ENCODE data around the gene MTCL1. TPM values are rescaled to one million over a fixed set of nuclear protein-coding genes. Genes with fewer than 3 reads are reported as not detected.

MTCL1 gene
- total RNA-seq: 14.6 TPM

- ATAC-seq (no peak), DNase-seq (ENCODE audit: low spot score) (peak; percentile 65)
- intact Hi-C loops (cut with DNase I): no loop called here
Observed at GRCh38 chr18:8705238-8705960, at the start of gene MTCL1. MTCL1 (plus strand) TSS chr18:8705556; CDS start chr18:8705661, 105 bp downstream.

DNA sequence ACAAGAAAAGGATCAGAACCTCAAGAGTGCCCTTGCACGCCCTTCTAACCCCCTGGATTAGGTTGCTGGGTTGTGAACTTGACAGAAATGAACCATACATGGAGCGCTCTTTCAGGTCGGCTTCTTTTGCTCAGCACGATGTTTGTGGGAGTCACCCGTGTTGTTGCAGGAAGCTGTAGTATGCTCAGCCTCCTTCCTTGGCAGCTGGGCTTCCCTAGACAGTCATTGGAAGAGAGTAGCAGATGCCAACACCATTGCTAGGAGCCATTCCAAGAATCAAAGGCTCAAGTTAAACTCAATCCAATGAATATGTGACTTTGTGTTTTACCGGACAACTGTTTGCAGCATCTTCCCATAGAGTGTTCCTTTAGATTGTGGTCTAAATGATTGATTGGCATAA, 49.1 kb upstream of the MTCL1 start:
- intact Hi-C loops (cut with DNase I): loop anchor here (10.0 kb wide), 1 partner anchor 329 kb away; no protein-coding TSS in a partner anchor
- ATAC-seq (no peak), DNase-seq (ENCODE audit: low spot score) (no peak)

DNA sequence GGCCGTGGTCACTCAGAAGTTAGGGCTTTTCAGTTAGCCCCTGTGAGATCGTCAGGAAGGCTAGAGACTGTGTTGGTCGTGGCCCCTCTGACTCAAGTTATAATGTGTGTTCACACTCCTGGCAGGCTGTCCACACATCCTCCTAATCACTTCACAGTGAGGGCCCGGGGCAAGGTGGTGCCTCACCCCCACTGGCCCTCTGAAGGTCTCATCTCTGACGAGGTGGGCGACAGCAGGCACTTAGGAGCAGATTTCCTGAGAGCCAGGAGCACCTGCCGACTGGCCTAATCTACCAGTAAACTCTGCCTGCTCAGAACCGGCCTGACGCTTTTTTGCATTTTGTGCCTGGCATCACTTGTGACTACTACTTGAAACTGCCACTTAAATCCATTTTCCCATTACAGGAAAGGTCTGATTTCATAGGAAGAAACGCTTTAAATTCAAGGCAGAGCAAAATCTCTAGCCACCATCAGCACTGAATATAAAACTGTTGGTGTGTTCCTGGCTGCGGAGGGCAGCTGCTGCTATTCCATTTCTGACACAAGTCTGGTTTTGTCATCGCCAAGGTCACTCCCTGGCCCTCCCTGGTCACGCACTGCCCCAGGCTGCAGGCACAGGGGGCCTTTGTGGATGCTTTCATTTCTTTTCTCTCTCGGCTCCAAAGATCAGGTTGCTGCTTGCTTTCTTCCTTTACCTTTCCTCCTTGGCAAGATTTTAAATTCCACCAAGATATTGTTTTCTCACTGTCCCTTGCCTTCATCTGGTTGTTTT, 48.1 kb upstream of the MTCL1 start:
- DNase-seq (ENCODE audit: low spot score): no peak
- intact Hi-C loops (cut with DNase I): loop anchor here (10.0 kb wide), 1 partner anchor 328 kb away; no protein-coding TSS in a partner anchor
- ATAC-seq: no peak

GRCh38 chr18:8657873-8658470, 47.4 kb upstream of the MTCL1 start:
- ATAC-seq: no peak
- DNase-seq (ENCODE audit: low spot score): no peak
- intact Hi-C loops (cut with DNase I): loop anchor here (10.0 kb wide), 1 partner anchor 327 kb away; no protein-coding TSS in a partner anchor

GRCh38 chr18:8658858-8659485, 46.4 kb upstream of the MTCL1 start:
- intact Hi-C loops (cut with DNase I): loop anchor here (10.0 kb wide), 1 partner anchor 326 kb away; no protein-coding TSS in a partner anchor
- ATAC-seq (no peak), DNase-seq (ENCODE audit: low spot score) (no peak)

DNA sequence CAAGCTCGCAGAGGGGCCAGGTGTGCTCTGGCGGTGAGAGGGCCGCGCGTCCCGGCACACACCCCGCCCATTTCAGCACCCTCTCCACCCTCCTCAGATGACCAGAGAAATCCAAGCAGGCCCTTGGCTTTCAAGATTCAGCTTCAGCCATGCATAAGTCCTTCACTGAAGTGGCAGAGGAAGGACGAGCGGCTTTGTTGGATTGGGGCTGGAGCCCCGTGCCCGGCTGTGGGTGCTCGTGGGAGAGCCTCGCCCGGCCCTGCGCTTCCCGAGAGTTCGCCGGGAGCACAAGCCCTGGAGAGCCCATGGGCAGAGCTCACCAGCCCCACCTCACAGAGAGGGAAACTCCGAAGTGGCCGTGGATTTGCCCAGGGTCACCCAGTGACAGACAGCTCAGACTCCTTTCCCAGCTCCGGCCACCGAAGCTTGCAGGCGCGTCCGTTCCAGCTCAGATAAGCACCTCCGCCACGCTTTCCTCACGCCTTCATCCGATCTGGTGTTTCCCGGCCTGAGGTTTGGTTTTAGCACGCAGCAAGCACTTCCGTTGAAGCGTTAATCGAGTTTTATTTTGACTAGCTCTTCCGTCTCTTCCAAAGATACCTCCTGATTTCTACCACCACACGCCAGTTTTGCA, 45.6 kb upstream of the MTCL1 start:
- intact Hi-C loops (cut with DNase I): loop anchor here (10.0 kb wide), 1 partner anchor 325 kb away; no protein-coding TSS in a partner anchor

DNA sequence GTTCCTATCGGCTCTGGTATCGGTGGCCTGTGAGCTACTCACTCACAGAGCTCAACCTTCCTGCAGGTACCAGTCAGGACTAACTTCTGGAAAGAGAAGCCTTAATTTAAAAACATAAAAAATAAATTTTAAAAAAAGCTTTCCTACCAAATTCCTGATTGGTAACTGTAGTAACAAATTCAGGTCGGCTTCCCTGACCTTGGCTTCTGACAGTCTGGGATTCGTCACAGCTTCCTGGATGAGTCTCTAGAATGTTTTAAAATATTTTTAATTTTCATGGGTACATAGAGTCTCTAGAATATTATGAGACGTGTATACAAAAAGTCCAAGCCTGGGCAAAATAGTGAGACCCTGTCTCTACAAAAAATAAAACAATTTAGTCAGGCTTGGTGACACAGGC, 45.0 kb upstream of the MTCL1 start:
- no peak for DNase-seq (ENCODE audit: low spot score)
- intact Hi-C loops (cut with DNase I): no loop called here
- ATAC-seq: no peak

More for the DNA sequence above, 45.6 kb upstream of the MTCL1 start:
- ATAC-seq (no peak), DNase-seq (ENCODE audit: low spot score) (no peak)

DNA sequence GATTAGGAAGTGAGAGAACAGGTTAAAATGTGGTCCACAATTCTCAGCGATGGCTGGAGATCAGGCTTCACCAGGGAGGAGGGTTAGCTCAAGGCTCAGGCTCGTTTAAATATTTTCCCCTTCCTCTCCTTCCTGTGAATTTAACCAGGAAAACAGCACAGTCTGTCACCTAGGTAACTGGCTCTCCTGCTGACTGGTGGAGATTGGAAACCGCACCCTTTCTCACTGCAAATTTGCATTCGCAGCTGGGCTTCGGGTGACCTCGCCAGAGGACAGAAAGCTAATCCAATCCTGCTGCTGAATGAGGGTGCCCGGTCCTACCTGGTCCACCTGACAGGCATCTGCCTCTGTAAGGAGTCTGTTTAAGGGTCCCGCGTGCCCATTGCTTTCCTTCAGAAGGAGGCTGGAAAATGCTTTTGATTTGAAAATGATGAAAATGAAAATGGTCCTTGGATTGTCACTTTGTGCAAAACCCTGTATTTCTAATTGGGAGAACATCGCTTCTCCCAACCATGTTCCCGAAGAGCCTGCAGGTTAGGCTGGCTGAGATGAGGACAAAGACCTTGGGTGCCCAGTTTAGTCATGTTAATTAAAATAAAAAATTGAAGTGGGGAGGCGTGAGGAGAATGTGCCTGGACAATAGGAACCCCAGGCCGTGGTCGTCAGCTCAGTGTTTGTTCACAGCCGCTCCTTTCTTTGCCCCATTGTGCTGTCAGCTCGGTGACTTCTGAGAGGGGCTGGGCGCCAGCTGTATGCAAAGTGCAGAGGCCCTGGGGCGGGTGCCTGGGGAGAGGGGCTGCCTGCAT, 43.4 kb upstream of the MTCL1 start:
- intact Hi-C loops (cut with DNase I): no loop called here
- ATAC-seq (no peak), DNase-seq (ENCODE audit: low spot score) (no peak)

DNA sequence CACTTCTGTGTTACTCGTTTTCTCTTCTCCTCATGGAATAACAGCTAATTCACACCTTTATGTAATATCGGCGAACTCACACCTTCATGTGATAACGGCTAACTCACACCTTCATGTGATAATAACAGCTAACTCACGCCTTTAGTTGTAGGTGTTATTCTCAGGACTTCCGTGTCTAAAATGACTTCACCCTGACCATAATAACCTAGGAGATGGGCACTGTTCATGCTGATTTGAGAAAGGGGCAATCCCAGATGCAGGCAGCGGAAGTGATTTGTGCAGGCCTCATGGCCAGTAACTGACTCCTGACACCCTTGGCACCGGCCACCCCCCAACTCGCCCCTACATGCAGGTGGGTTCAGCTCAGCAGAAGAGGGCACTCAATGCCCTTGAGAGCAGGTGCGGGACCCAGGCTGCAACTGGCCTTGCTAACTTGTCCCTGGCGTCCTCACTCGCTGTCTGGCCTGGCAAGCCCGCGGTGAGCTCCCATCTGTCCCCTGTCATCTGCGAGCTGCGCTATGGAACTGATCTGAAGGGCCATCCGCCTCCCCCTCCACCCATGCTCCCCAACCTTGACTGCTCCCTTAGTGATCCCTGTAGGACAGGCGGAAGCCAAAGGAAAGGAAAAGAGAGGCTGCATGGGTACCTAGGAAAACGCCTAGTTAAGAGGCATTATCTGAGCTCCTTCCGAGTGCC, 42.6 kb upstream of the MTCL1 start:
- no peak for ATAC-seq
- no peak for DNase-seq (ENCODE audit: low spot score)
- intact Hi-C loops (cut with DNase I): no loop called here

DNA sequence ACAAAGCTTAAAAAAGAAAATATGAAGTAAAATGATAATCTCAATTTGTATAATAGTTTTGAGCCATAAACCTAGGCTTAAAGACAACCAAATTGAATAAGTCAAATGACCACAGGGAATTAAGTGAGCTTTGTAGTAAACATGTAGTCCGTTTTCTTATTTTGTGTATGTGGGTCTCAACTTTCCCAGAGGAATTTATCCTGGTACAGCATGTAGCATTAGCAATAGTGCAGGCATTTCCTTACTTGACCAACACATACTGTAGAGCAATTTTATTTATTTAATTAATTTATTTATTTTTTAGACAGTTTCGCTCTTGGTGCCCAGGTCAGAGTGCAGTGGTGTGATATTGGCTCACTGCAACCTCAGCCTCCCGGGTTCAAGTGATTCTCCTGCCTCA, 37.5 kb upstream of the MTCL1 start:
- DNase-seq (ENCODE audit: low spot score): no peak
- intact Hi-C loops (cut with DNase I): no loop called here
- ATAC-seq: no peak

DNA sequence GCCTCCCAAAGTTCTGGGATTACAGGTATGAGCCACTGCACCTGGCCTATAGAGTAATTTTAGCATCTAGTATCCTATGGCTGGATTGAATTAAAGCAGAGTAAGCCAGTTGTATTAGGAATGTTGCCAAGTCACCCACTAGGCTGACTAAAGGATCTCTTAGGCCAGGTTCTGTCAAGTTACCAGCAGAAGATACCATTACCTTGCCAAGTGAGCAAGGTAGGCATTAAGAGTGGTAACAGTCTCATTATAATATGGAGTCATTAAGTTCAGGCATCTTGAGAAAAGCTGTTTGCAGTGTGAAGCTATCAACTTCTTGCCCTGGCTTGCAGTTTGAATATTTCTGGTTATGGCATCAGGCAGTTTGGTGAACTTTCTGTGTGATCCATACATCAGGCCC, 37.0 kb upstream of the MTCL1 start:
- DNase-seq (ENCODE audit: low spot score): no peak
- no peak for ATAC-seq
- intact Hi-C loops (cut with DNase I): no loop called here

GRCh38 chr18:8669571-8669970, 35.8 kb upstream of the MTCL1 start:
- DNase-seq (ENCODE audit: low spot score) (no peak), ATAC-seq (no peak)
- intact Hi-C loops (cut with DNase I): no loop called here

GRCh38 chr18:8673256-8674209, 31.8 kb upstream of the MTCL1 start:
- no peak for DNase-seq (ENCODE audit: low spot score)
- no peak for ATAC-seq
- intact Hi-C loops (cut with DNase I): no loop called here

- intact Hi-C loops (cut with DNase I): no loop called here
- DNase-seq (ENCODE audit: low spot score) (no peak), ATAC-seq (no peak)
Observed at GRCh38 chr18:8675057-8675456, 30.3 kb upstream of the MTCL1 start.

DNA sequence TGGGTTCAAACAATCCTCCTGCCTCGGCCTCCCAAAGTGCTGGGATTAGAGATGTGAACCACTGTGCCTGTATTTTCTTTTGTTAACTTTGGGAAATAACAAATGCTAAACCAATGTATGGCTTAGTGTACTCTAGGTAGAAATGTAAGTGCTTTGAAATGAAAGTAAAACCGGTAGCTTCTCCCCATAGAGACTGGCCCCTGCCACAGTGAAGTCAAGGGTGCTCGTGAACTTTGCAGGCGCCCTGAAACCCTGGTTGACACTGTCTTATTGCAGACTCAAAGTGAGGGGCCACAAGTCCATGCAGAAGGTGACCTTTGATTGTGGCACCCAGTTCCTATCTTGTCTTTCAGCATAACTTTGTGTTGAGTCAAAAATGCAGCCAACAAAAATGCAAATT, 24.2 kb upstream of the MTCL1 start:
- intact Hi-C loops (cut with DNase I): no loop called here
- no peak for DNase-seq (ENCODE audit: low spot score)
- no peak for ATAC-seq

GRCh38 chr18:8684577-8684976, 20.8 kb upstream of the MTCL1 start:
- intact Hi-C loops (cut with DNase I): no loop called here
- DNase-seq (ENCODE audit: low spot score): no peak

More at GRCh38 chr18:8684577-8684976, 20.8 kb upstream of the MTCL1 start:
- no peak for ATAC-seq

Data from sciatic nerve (tissue), 2 donors.